DMS 273 (cell line): ENCODE measurements around the gene CDH16.
"Not testable (repeated sequence)": the region's sequence is repeated elsewhere in the genome, so short reads cannot be mapped to it uniquely, and the experiment has no call there.

Experiments
- DNase-seq: peaks from one replicate; lab custom pipeline; 2025; ENCODE audit not compliant: unreplicated experiment; lab: John Stamatoyannopoulos, UW

Gene CDH16

DNA sequence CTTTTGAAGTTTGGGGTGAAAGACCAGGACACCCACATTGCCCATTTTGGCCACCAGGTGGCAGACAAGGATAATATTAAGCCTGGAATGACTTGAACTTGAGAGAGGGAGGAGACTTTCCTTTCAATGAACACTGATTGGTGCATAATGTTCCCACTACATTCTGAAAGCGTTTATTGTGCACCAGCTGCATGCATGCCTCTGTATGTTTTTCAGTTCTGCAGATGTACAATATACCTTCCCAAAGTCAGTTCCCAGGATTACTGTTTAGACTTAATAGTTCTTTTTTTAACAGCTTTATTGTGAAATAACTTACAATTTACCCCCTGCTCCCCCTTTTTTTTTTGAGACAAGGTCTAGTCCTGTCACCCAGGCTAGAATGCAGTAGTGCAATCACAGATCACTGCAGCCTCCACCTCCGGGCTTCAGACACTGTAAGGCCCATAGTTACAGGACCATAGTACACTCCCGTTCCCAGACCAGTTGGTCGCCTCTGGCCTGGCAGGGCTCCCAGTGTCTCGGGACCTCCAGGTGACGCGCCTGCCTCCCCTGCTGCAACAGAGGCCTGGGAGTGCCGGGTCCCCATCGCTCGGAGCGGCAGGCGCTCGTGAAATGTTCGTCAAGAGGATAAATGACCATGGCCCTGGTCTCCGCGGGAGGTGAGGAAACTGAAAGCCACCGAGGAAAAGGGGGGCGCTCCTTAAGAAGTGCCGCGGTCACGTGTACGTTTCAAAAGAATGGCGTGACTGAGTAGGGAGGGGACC is 28.8 kb upstream of the CDH16 start:
- DNase-seq: peak; percentile 93

DNA sequence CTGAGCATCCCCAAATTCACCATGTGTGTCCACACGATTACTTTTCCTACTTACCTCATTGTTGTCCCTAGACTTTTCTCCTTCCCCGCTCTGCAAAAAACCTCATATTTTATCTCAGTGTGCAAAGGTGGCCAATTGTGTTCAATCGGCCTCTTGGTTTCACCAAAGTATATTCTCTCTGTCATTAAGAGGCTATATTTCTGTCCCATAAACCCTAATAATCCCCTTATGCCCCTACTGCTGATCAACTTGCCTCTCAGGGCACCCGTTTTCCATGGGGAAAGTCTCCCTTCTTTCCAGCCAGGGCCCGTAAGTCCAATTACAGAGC is 28.3 kb upstream of the CDH16 start:
- DNase-seq: no peak

GRCh38 chr16:66946541-66946940 is 27.9 kb upstream of the CDH16 start:
- DNase-seq: no peak

DNA sequence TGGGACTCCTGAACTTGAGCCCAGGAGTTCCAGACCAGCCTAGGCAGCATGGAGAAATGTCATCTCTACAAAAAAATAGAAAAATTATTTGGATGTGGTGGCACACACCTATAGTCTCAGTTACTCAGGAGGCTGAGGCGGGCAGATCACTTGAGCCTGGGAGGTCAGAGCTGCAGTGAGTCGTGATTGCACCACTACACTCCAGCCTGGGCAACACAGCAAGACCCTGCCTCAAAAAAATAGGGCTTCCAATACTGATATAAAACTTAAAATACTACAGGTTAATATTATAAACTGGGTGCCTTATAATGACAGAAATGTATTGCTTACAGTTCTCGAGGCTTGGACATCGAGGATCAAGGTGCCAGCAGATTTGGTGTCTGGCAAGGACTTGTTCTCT is 27.3 kb upstream of the CDH16 start:
- DNase-seq: no peak

DNA sequence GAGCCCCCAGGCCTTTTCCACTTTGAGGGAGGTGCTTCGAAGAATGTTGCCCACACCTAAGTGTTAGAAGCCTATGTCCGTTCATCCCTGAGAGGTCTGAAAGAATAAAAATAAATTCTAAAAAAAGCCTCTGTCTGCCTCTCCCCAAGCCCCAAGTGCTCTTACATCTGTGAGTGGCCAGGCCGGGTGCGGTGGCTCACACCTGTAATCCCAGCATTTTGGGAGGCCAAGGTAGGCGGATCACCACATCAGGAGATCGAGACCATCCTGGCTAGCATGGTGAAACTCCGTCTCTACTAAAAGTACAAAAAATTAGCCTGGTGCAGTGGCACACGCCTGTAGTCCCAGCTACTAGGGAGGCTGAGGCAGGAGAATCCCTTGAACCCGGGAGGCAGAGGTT is 26.3 kb upstream of the CDH16 start:
- not testable (repeated sequence) for DNase-seq

GRCh38 chr16:66944054-66944441 is 25.4 kb upstream of the CDH16 start:
- no peak for DNase-seq

DNA sequence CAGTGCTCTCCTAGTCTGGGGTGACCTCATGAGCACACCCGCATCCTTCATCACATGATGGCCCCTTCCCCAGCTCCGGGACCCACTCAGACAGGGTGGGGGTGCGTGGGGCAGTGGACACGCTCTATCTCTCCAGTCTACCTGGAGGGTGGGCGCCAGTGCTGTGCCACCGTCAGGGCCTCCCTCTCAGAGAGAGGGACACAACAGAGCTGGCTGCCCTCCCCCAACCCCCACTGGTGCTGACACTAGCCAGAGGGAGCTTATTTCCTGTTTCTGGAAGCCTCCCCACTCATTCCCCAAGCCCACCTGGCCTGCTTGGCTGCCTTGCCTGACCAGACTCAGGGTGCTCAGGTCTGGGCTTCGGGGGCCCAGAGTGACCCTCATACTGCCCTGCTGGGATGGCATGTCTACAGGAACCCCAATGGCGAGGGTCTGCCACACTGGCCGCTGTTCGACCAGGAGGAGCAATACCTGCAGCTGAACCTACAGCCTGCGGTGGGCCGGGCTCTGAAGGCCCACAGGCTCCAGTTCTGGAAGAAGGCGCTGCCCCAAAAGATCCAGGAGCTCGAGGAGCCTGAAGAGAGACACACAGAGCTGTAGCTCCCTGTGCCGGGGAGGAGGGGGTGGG is 24.9 kb upstream of the CDH16 start:
- no peak for DNase-seq

DNA sequence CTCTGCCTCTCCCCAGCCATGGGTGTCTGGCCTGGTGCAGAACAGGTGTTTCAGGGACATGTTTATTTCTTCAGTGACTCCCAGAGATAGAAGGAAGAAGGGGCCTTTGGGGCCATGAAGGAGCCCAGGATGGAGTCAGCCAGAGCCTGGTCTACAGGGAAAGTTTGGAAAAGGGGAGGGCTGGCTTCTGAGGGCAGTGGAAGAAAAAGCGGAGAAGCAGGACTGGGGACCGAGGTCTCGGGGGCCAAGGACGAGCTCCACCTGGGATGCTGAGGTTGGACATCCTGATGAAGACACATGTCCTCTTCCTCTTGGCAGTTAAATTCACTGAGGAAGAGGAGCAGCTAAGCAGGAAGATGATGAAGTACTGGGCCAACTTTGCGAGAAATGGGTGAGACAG is 24.3 kb upstream of the CDH16 start:
- DNase-seq: no peak

DNA sequence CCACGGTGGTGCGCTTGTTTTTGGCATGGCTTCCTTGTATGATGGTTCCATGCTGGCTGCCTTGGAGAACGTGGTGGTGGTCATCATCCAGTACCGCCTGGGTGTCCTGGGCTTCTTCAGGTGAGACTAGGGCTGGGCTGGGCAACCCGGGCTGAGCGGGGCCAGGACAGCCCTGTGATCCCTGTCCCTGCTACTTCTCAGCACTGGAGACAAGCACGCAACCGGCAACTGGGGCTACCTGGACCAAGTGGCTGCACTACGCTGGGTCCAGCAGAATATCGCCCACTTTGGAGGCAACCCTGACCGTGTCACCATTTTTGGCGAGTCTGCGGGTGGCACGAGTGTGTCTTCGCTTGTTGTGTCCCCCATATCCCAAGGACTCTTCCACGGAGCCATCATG is 21.6 kb upstream of the CDH16 start:
- DNase-seq: no peak

DNA sequence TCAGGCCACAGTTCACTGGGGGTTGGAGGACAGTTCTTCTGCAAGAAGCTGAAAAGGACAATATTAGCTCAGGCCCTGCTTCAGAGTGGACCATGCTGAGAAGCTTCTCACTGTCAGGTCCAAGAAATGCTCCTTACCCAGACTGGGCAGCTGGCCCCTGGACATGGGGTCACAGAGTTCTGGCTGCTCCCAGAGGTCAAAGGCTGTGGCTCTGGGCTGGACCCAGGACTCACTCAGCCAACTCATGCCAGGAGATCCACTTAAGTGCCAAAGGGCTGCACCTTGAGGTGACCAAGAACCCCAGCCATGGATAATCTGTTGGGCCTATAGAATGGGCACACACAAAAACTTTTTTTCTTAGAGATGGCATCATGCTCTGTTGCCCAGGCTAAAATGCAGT is 20.7 kb upstream of the CDH16 start:
- DNase-seq: no peak

GRCh38 chr16:66937725-66938337 is 19.1 kb upstream of the CDH16 start:
- DNase-seq: no peak

DNA sequence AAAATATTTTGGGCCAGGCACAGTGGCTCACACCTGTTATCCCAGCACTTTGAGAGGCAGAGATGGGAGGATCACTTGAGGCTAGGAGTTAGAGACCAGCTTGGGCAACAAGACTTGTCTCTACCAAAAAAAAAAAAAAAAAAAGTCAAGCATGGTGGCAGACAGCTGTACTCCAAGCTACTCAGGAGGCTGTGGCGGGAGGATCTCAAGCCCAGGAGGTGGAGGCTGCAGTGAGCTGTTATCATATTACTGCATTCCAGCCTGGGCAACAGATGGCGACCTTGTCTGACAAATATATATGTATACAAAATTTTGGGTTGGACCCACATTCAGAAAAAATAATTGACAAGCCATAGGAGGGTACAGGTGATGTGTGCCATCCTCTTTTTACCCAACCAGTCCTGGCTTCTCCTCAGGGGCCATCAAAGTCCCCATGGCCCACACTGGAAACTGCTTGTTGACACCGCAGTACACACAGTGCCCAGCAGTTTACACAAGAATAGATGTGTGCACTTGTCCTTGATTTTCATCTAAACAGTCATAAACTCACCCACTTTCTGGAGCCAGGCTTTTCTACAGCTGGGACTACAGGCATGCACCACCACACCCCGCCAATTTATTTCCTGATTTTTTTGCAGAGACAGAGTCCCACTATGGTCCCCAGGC is 18.3 kb upstream of the CDH16 start:
- peak; percentile 60 for DNase-seq

DNA sequence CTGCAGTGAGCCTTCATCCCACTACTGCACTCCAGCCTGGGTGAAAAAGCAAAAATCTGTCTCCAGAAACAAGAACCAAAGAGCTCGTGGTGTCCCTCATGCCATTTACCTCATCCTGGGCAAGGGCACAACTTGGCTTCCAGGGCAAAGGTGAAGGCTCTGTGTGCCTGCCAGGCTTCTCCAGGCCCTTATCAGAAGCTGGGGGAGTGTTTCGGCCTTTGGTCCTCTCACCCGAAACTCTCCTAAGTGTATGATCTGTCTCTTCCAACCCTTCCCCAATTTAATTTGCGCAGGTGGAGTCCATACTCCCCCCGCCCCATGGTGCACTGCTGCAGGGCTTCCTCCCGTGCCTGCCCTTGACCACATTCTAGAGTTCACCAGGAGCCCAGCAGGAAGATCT is 17.8 kb upstream of the CDH16 start:
- no peak for DNase-seq

DNA sequence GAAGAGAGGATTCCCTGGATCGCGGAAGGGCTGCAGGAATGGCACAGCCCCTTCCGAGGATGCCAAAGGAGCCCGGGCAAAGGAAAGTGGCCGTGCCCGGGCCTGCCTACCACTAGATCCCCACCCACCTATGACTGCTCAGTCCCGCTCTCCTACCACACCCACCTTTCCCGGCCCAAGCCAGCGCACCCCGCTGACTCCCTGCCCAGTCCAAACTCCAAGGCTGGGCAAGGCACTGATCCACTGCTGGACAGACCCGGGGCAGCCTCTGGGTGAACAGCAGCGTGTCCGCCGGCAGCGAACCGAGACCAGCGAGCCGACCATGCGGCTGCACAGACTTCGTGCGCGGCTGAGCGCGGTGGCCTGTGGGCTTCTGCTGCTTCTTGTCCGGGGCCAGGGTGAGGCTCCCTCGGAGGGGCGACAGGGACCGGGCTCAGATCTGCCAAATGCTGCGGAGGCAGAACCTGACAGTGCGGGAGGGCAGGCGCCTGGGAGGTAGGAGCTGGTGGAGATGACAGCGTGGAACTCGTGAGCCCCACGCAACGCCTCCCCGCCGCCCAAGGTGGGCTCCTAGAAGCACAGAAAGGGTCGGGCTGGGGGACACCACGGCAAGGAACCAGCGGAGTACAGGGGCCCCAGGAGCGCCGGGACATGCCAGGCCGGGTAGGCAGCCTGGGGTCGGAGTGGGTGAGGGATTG is 16.8 kb upstream of the CDH16 start, which contains the start of gene CES2:
Gene CES2 (plus strand): TSS at position 203 of the 698 bp plus-strand sequence. CDS start 120 bp downstream, at position 323.
- DNase-seq: peak; percentile 41

DNA sequence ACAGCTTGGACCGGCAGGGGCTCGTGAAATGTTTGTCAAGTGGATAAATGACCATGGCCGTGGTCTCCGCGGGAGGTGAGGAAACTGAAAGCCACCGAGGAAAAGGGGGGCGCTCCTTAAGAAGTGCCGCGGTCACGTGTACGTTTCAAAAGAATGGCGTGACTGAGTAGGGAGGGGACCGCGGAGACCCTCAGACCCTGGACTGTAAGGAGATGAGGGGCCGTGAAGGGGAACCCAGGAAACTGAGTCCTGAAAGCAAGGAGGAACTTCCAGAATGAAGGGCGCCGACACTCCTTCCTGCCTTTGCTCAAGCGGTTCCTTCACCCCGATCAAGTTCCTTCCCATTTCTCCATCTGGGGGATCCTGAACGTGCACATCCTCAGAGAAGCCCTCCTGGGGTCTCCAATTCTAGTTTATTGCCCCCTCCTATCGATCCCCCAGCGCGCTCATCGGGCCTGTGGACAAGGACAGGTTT is 16.2 kb upstream of the CDH16 start:
- not testable (repeated sequence) for DNase-seq

GRCh38 chr16:66934138-66934838 is 15.6 kb upstream of the CDH16 start, which contains the start of gene CIAO2B:
Gene CIAO2B (minus strand): TSS chr16:66934402. CDS start chr16:66934364, 38 bp downstream.
- DNase-seq: peak; percentile 94

DNA sequence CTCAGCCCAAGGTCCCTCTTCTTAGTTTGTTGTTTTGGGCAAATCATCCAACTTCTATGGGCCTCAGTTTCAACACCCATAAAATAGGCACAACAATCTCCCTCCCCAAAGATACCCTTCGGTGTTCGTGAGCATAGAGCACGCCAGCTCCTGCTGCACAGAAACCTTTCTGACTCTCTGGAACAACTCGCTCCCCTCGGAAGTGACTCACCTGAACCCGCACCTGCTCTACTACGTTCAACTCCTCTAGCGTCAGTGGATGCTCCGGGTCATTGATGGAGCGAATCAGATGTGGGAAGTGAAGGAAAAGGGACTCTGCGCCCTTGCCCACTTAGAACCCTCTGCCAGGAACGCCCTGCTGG is 15.1 kb upstream of the CDH16 start:
- DNase-seq: no peak

GRCh38 chr16:66932076-66932475 is 13.4 kb upstream of the CDH16 start:
- no peak for DNase-seq

- no peak for DNase-seq
Measured at GRCh38 chr16:66931665-66932064, 13.0 kb upstream of the CDH16 start.

DNA sequence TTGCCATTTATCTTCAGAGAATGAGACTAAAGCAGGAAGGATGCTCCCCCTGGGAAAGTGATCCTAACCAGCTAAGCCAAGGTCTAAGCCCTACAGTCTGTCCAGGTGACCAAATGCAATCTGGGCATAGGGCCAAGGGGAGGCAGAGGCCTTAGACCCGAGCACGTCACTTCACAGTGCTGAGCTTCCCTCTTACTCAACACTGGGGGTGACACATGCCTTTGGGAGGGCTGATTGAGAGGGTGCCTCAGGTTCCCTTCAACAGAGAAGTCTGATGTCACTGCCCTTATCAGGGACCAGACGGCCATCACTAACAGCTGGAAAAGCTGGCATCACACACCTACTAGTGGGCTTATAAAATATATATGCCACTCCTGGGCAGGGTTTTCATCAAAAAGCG is 11.5 kb upstream of the CDH16 start:
- peak; percentile 58 for DNase-seq
